Prostate gland (tissue), 2 donors: Measurements from ENCODE around the gene SMIM44. TPM values are rescaled to one million over a fixed set of nuclear protein-coding genes. Genes with fewer than 3 reads are reported as not detected.

Experiments
- DNase-seq: peaks from one replicate; pipeline ENCODE4 v3.0.0-alpha.2; 2019; ENCODE audit warnings: low spot score
- H3K27ac ChIP-seq, 2 donors: fragments of 200-600 bp; sonication (generic); 2 replicates each; pipeline ENCODE4 v1.5.1; 2017 to 2019
- H3K27me3 ChIP-seq: fragments of 200-600 bp; sonication (generic); replicated peaks from 2 replicates; pipeline ENCODE4 v1.5.1; 2019; ENCODE audit not compliant: insufficient read depth
- H3K36me3 ChIP-seq, 2 donors: fragments of 200-600 bp; sonication (generic); 1 replicate in 1 of 2; 2 replicates in 1 of 2; pipeline versions ENCODE4 v1.5.1 to v1.8.1; 2017 to 2019
- H3K4me1 ChIP-seq: fragments of 200-600 bp; sonication (generic); replicated peaks from 2 replicates; pipeline ENCODE4 v1.5.1; 2019
- H3K4me3 ChIP-seq, 2 donors: fragments of 200-600 bp; sonication (generic); 2 replicates each; pipeline ENCODE4 v1.5.1; 2017 to 2019
- H3K9me3 ChIP-seq: fragments of 200-600 bp; sonication (generic); 2 replicates; pipeline ENCODE4 v1.5.1; 2017
- CTCF ChIP-seq, 4 experiments: fragments of 200-600 bp in 2 of 4; fragments of 450-650 bp in 2 of 4; sonication (generic) in 2 of 4; IDR thresholded peaks; 1 replicate in 3 of 4; 2 replicates in 1 of 4; pipeline ENCODE4 v1.5.1; 2016 to 2019; ENCODE audit warnings: antibody characterized with exemption in 4 of 4, mild to moderate bottlenecking in 2 of 4, moderate library complexity in 2 of 4
- POLR2A ChIP-seq: fragments of 450-650 bp; IDR thresholded peaks from one replicate; pipeline ENCODE4 v1.6.1; 2016; ENCODE audit warnings: antibody characterized with exemption, mild to moderate bottlenecking
- POLR2AphosphoS5 ChIP-seq: sonication (generic); formaldehyde crosslinking; IDR thresholded peaks from one replicate; pipeline ENCODE4 v1.6.1; 2017; ENCODE audit warnings: antibody characterized with exemption
- WGBS: methylation state at CpG from one replicate; pipeline ENCODE4 v1.1.5; 2018; 5-methylcytosine and 5-hydroxymethylcytosine counted together
- intact Hi-C: fragments of 100-400 bp; cut with DNase I; formaldehyde crosslinking; loops from one replicate; pipeline ENCODE4 v1.14.2; 2022
- total RNA-seq, 2 donors: library from RNA; depleted of rRNA; stranded (reverse); fragments of >200 nt; gene quantifications; one replicate each; pipeline ENCODE4 v1.1.0, GENCODE V29; 2016

The SMIM44 gene
- total RNA-seq, 2 donors from 2014 or later = 1.7 TPM; not detected in 1

- H3K27me3 ChIP-seq = no peaks in the 10 kb centered on the region
- H3K36me3 ChIP-seq = no peaks in the 10 kb centered on the region
- intact Hi-C loops = no loop called here
- DNase-seq = no peak
- TF ChIP-seq POLR2AphosphoS5 (no peak), POLR2A (no peak), CTCF (IDR thresholded peaks at IDR 0.05) (no peak)
- H3K4me3 ChIP-seq = no peak overlapping the region
- peak overlapping the region in 1 of 2 donors; percentile 8 for H3K27ac ChIP-seq
- H3K4me1 ChIP-seq = no peaks in the 10 kb centered on the region
- H3K9me3 ChIP-seq = no peaks in the 10 kb centered on the region
- 60% methylated on average over 11 of the region's 11 CpGs for WGBS
These were observed 12.6 kb downstream of the SMIM44 start for GRCh38 chr19:3470500-3471128.

GRCh38 chr19:3469638-3470499, 13.4 kb downstream of the SMIM44 start:
- Histone ChIP-seq H3K9me3 (no peaks in the 10 kb centered on the region), H3K4me1 (no peaks in the 10 kb centered on the region), H3K27ac (peak overlapping the region in 1 of 2 donors; percentile 23), H3K27me3 (no peaks in the 10 kb centered on the region), H3K4me3 (no peak overlapping the region), H3K36me3 (no peaks in the 10 kb centered on the region)
- no peak for DNase-seq
- intact Hi-C loops = loop anchor here (5.0 kb wide), 1 partner anchor 38 kb away; no protein-coding TSS in a partner anchor
- TF ChIP-seq CTCF (IDR thresholded peaks at IDR 0.05) (peak in 1 of 4 experiments; percentile 9), POLR2AphosphoS5 (no peak)
- 66% methylated on average over 14 of the region's 14 CpGs for WGBS

GRCh38 chr19:3468211-3468610, 15.0 kb downstream of the SMIM44 start:
- DNase-seq = no peak
- no peak for TF ChIP-seq POLR2A
- TF ChIP-seq CTCF (IDR thresholded peaks at IDR 0.05) = no peak
- TF ChIP-seq POLR2AphosphoS5 = no peak
- no peaks in the 10 kb centered on the region for H3K27me3 ChIP-seq
- H3K36me3 ChIP-seq = peaks cover 0 to 1% of the 10 kb centered on the region in 2 donors
- no peaks in the 10 kb centered on the region for H3K9me3 ChIP-seq
- peak overlapping the region in 1 of 2 donors; percentile 16 for H3K27ac ChIP-seq
- H3K4me1 ChIP-seq = no peaks in the 10 kb centered on the region
- H3K4me3 ChIP-seq = no peak overlapping the region
- WGBS = 84% methylated on average over 3 of the region's 3 CpGs
- intact Hi-C loops = loop anchor here (5.0 kb wide), 1 partner anchor 36 kb away; no protein-coding TSS in a partner anchor

GRCh38 chr19:3467437-3468198, 15.6 kb downstream of the SMIM44 start:
- no peaks in the 10 kb centered on the region for H3K27me3 ChIP-seq
- TF ChIP-seq POLR2A (no peak), CTCF (IDR thresholded peaks at IDR 0.05) (no peak), POLR2AphosphoS5 (no peak)
- no peaks in the 10 kb centered on the region for H3K9me3 ChIP-seq
- intact Hi-C loops = loop anchor here (5.0 kb wide), 1 partner anchor 35 kb away; no protein-coding TSS in a partner anchor
- DNase-seq = no peak
- 92% methylated on average over 10 of the region's 10 CpGs for WGBS
- H3K36me3 ChIP-seq = peaks cover 0 to 6% of the 10 kb centered on the region in 2 donors
- no peaks in the 10 kb centered on the region for H3K4me1 ChIP-seq
- H3K27ac ChIP-seq = peak overlapping the region in 1 of 2 donors; percentile 14
- no peak overlapping the region for H3K4me3 ChIP-seq
